ENCODE measurements around the gene AKAP8. TPM values are rescaled to one million over a fixed set of nuclear protein-coding genes. Genes with fewer than 3 reads are reported as not detected.

Gene AKAP8
- total and polyA plus RNA-seq, 9 of the 15 experiments (the other 6 are each of a cell fraction or from before 2014, with no cell fraction given): 3.4 to 56.5 (median 15.0) TPM

GRCh38 chr19:15379999-15380647 lies 536 bp upstream of the AKAP8 start (continued):
- TF ChIP-seq ZNF197 (CRISPR knock-in tag; IDR thresholded peaks at IDR 0.05; ENCODE audit: low read depth) (peak; percentile 25; the same call in 1 of the 2 replicates), SP1 (CRISPR knock-in tag; IDR thresholded peaks at IDR 0.05) (peak; percentile 38; the same call in 1 of the 2 replicates), ARID3B (CRISPR knock-in tag; IDR thresholded peaks at IDR 0.05; ENCODE audit: borderline replicate concordance) (no peak), MTA3 (IDR thresholded peaks at IDR 0.05; ENCODE audit: borderline replicate concordance) (peak; percentile 19; the same call in 1 of the 2 replicates), SMARCC2 (IDR thresholded peaks at IDR 0.05; ENCODE audit: low read depth) (no peak), THAP12 (CRISPR knock-in tag; IDR thresholded peaks at IDR 0.05) (peak; percentile 12; the same call in 1 of the 2 replicates), PTRF (tag; IDR thresholded peaks at IDR 0.05) (no peak), ILK (tag; IDR thresholded peaks at IDR 0.05; ENCODE audit: borderline replicate concordance, low read depth) (no peak), ZNF384 (IDR thresholded peaks at IDR 0.05; ENCODE audit: low read depth, low read length) (no peak), E2F6 (IDR thresholded peaks at IDR 0.05; ENCODE audit: borderline replicate concordance in 1 of 2, extremely low read depth in 1 of 2, insufficient read depth in 1 of 2, insufficient read length in 1 of 2, low read depth in 1 of 2, low read length in 1 of 2, poor library complexity in 1 of 2, severe bottlenecking in 1 of 2) (peak in 1 of 2 experiments; percentile 17), MYBL2 (IDR thresholded peaks at IDR 0.05; ENCODE audit: low read depth) (no peak), MYBL2 (CRISPR knock-in tag; IDR thresholded peaks at IDR 0.05; ENCODE audit: borderline replicate concordance) (no peak), ZNF785 (CRISPR knock-in tag; IDR thresholded peaks at IDR 0.05) (no peak), ZNF668 (CRISPR knock-in tag; IDR thresholded peaks at IDR 0.05) (no peak), ARNT (IDR thresholded peaks at IDR 0.05) (no peak), TAF9B (IDR thresholded peaks at IDR 0.05; ENCODE audit: partially characterized antibody) (no peak), ZNF77 (CRISPR knock-in tag; IDR thresholded peaks at IDR 0.05) (no peak), MAX (CRISPR knock-in tag; IDR thresholded peaks at IDR 0.05) (no peak), ATF1 (CRISPR knock-in tag; IDR thresholded peaks at IDR 0.05) (no peak), ATF1 (tag; IDR thresholded peaks at IDR 0.05) (peak; percentile 23; the same call in 1 of the 2 replicates), ATF4 (CRISPR knock-in tag; IDR thresholded peaks at IDR 0.05) (no peak), ZNF316 (IDR thresholded peaks at IDR 0.05) (no peak), CAMTA2 (CRISPR knock-in tag; conservative IDR thresholded peaks at IDR 0.05) (no peak)
